PC-3 (cell line): Measurements from ENCODE around the gene FADD. TPM values are rescaled to one million over a fixed set of nuclear protein-coding genes. Genes with fewer than 3 reads are reported as not detected.
A peak's percentile ranks its signal among the peaks of the same experiment; 100 is the strongest.
"Not testable (repeated sequence)": the region's sequence is repeated elsewhere in the genome, so short reads cannot be mapped to it uniquely, and the experiment has no call there.

Source experiments
- ATAC-seq: fragments of 200-7000 bp; cut with Tn5 transposase; 2 replicates; pipeline ENCODE4 v1.9.1; 2020; ENCODE audit warnings: mild to moderate bottlenecking, moderate library complexity
- BruUV-seq: library from RNA; stranded (reverse); fragments of 400-500 nt; replicated peaks from 2 replicates; lab custom pipeline; 2021; lab: Mats Ljungman, UMichigan
- CTCF ChIA-PET: fragments of 300-600 bp; sonication (Branson Sonifier 250); formaldehyde crosslinking; loops from one replicate; lab custom pipeline; 2022; ENCODE audit warnings: antibody characterized with exemption; lab: Charles Lee
- POLR2A ChIA-PET: fragments of 300-600 bp; sonication (Branson Sonifier 250); formaldehyde crosslinking; loops from one replicate; lab custom pipeline; 2022; ENCODE audit warnings: antibody characterized with exemption; ENCODE audit not compliant: unreplicated experiment; lab: Charles Lee
- DNase-seq: peaks from one replicate; pipeline ENCODE4 v3.0.0-alpha.2; 2015
- H2AFZ ChIP-seq: fragments of 300-600 bp; sonication (generic); 2 replicates; pipeline ENCODE4 v1.6.0; 2016; ENCODE audit warnings: antibody characterized with exemption, low read length
- H3F3A ChIP-seq: fragments of 300-600 bp; sonication (generic); one replicate; pipeline ENCODE4 v1.6.0; 2017; ENCODE audit warnings: antibody characterized with exemption, low read length, control low read depth, mild to moderate bottlenecking; ENCODE audit not compliant: unreplicated experiment
- H3K27ac ChIP-seq: fragments of 300-600 bp; sonication (generic); 2 replicates; pipeline ENCODE4 v1.5.1; 2016; ENCODE audit warnings: mild to moderate bottlenecking, low read length
- H3K27me3 ChIP-seq: fragments of 300-600 bp; sonication (generic); 2 replicates; pipeline ENCODE4 v1.6.1; 2016; ENCODE audit warnings: low read length, mixed read lengths
- H3K36me3 ChIP-seq: fragments of 300-600 bp; sonication (generic); 2 replicates; pipeline ENCODE4 v1.6.1; 2016; ENCODE audit warnings: low read depth, mixed run types, low read length, mixed read lengths
- H3K4me1 ChIP-seq: fragments of 300-600 bp; sonication (generic); 2 replicates; pipeline ENCODE4 v1.5.1; 2016; ENCODE audit warnings: low read length; ENCODE audit not compliant: insufficient read depth
- H3K4me2 ChIP-seq: fragments of 300-600 bp; sonication (generic); 2 replicates; pipeline ENCODE4 v1.6.0; 2016; ENCODE audit warnings: low read length
- H3K4me3 ChIP-seq: fragments of 300-600 bp; sonication (generic); 2 replicates; pipeline ENCODE4 v1.5.1; 2016; ENCODE audit warnings: mild to moderate bottlenecking, low read length, mixed read lengths
- H3K79me2 ChIP-seq: fragments of 300-600 bp; sonication (generic); 2 replicates; pipeline ENCODE4 v1.6.1; 2017; ENCODE audit warnings: low read length, mixed read lengths
- H3K9ac ChIP-seq: fragments of 300-600 bp; sonication (generic); 2 replicates; pipeline ENCODE4 v1.6.0; 2016; ENCODE audit warnings: mild to moderate bottlenecking, low read length
- H3K9me2 ChIP-seq: fragments of 300-600 bp; sonication (generic); replicated peaks from 2 replicates; pipeline ENCODE4 v1.6.1; 2016; ENCODE audit warnings: mixed run types, low read length, mixed read lengths
- H3K9me3 ChIP-seq: fragments of 300-600 bp; sonication (generic); 2 replicates; pipeline ENCODE4 v1.6.1; 2016; ENCODE audit warnings: low read length, mixed read lengths
- H4K20me1 ChIP-seq: fragments of 300-600 bp; sonication (generic); 2 replicates; pipeline ENCODE4 v1.6.1; 2016; ENCODE audit warnings: low read length, mixed read lengths
- EZH2 ChIP-seq: fragments of 300-600 bp; sonication (generic); IDR thresholded peaks from one replicate; pipeline ENCODE4 v1.6.1; 2017; ENCODE audit warnings: antibody characterized with exemption, mild to moderate bottlenecking, low read length; ENCODE audit not compliant: unreplicated experiment
- EZH2phosphoT487 ChIP-seq: fragments of 300-600 bp; sonication (generic); IDR thresholded peaks from 2 replicates; pipeline ENCODE4 v1.6.1; 2018; ENCODE audit warnings: mild to moderate bottlenecking, antibody characterized with exemption, low read length, borderline replicate concordance
- intact Hi-C: fragments of 100-400 bp; cut with micrococcal nuclease; formaldehyde crosslinking; loops from 2 replicates; pipeline ENCODE4 v1.9.0; 2023
- total RNA-seq: library from RNA; depleted of rRNA; stranded (reverse); fragments of >200 nt; gene quantifications from 2 replicates; pipeline ENCODE4 v1.2.3, GENCODE V29; 2014
- TF ChIP-seq, protein P1 (sequence below): fragments of 300-600 bp; sonication (generic); conservative IDR thresholded peaks from 2 replicates; pipeline ENCODE4 v1.5.1; 2017; ENCODE audit warnings: antibody characterized with exemption, low read depth, mild to moderate bottlenecking, low read length

FADD gene
- total RNA-seq, 1 experiment from 2014 or later = 79.5 TPM

DNA sequence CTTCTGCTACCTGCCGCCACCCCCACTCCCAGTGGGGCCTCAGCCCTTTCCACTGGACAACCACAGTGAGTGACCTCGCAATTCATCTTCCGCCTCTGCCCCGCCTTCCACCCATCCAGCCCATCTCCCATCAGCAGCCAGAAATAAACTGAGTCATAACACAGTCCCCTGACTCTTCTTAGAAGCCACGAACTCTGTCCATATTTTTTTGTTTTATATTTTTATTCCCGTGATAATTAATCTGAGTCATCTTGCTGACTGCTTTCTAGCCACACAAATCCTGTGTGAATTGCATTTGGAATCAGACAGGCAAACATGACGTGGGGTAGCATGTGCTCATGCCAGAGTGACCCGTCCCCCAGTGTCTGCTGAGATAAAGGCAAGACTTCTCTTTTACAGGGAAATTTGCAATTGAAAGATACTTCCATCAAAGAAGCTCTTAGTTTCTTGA is 7.0 kb downstream of the FADD start:
- Histone ChIP-seq H3K4me3 (no peak overlapping the region), H3K36me3 (peaks cover 31% of the 10 kb centered on the region), H3K9me3 (no peaks in the 10 kb centered on the region), H3F3A (peaks cover 6% of the 10 kb centered on the region), H3K9me2 (no peaks in the 10 kb centered on the region), H3K4me1 (peaks cover 32% of the 10 kb centered on the region), H3K27me3 (no peaks in the 10 kb centered on the region), H3K27ac (peak overlapping the region; percentile 62), H3K79me2 (peaks cover 28% of the 10 kb centered on the region), H4K20me1 (peaks cover 37% of the 10 kb centered on the region), H3K9ac (peak overlapping the region; percentile 8; the same call in 1 of the 2 replicates), H3K4me2 (0 out of 2 replicates have a peak overlapping the region, but pooled peaks have one; percentile 4), H2AFZ (no peak overlapping the region)
- BruUV-seq = no TSS peak
- intact Hi-C loops = no loop called here
- peak; percentile 66 for DNase-seq
- ChIA-PET POLR2A (no interaction called here), CTCF (no interaction called here)
- TF ChIP-seq EZH2phosphoT487 = no peak
- TF ChIP-seq EZH2 = no peak
- TF ChIP-seq, protein P1, sequence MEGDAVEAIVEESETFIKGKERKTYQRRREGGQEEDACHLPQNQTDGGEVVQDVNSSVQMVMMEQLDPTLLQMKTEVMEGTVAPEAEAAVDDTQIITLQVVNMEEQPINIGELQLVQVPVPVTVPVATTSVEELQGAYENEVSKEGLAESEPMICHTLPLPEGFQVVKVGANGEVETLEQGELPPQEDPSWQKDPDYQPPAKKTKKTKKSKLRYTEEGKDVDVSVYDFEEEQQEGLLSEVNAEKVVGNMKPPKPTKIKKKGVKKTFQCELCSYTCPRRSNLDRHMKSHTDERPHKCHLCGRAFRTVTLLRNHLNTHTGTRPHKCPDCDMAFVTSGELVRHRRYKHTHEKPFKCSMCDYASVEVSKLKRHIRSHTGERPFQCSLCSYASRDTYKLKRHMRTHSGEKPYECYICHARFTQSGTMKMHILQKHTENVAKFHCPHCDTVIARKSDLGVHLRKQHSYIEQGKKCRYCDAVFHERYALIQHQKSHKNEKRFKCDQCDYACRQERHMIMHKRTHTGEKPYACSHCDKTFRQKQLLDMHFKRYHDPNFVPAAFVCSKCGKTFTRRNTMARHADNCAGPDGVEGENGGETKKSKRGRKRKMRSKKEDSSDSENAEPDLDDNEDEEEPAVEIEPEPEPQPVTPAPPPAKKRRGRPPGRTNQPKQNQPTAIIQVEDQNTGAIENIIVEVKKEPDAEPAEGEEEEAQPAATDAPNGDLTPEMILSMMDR = no peak
- peak; percentile 38 for ATAC-seq

DNA sequence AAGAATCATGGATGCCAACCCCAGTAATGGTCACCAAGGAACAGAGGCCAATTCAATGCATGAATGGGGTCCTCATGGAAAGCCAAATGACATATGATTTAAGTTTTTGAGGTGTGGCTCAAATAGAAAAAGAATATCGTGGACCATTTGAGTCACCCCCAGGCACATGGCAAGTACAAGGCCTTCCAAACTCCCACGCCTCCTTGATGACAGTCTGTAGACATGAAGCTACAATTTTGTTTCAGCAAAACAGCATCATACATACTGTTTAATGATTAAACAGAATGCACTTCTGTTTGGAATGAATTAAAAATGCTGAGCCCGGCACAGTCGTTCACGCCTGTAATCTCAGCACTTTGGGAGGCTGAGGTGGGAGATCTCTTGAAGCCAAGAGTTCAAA is 7.4 kb downstream of the FADD start:
- Histone ChIP-seq H3K27me3 (no peaks in the 10 kb centered on the region), H3K36me3 (peaks cover 26% of the 10 kb centered on the region), H3K4me1 (peaks cover 28% of the 10 kb centered on the region), H3K79me2 (peaks cover 24% of the 10 kb centered on the region), H2AFZ (no peak overlapping the region), H3K9me2 (no peaks in the 10 kb centered on the region), H3K9ac (peak overlapping the region; percentile 8; the same call in 1 of the 2 replicates), H3F3A (peaks cover 6% of the 10 kb centered on the region), H4K20me1 (peaks cover 32% of the 10 kb centered on the region), H3K9me3 (no peaks in the 10 kb centered on the region), H3K4me3 (no peak overlapping the region), H3K27ac (peak overlapping the region; percentile 62), H3K4me2 (0 out of 2 replicates have a peak overlapping the region, but pooled peaks have one; percentile 4)
- no TSS peak for BruUV-seq
- CTCF ChIA-PET = no interaction called here
- ATAC-seq (no peak; the same call in 1 of the 2 replicates), DNase-seq (no peak)
- intact Hi-C loops = no loop called here
- TF ChIP-seq EZH2phosphoT487 = no peak
- TF ChIP-seq EZH2 = no peak
- TF ChIP-seq, protein P1 = no peak
- POLR2A ChIA-PET = no interaction called here

DNA sequence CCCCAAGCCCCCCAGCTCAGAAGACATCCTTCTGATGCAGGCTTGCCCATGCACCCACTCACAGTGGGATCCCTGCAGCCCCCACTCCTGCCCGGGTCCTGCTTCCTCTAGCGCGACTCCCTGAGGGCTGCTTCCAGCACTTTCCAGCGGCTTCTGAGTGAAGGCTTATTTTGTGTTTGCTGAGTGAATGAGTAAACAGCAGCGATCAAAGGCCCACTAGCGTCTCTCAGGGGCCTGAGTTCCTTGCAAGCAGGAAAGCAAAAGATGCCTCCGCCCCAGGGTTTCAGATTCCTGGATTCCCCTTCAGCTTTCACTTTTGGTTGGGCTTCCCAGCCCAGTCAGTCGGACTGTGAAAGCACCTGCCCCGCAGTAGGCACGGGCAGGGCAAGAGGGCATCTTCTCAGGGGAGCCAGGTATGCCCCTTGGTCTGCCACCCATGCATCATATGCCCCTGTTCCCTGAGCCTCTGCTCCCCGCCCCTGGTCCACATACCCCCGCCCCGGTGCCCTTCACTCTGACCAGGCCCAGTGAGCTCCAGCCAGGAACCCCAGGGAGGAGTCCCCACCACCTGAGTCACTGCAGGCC is 9.2 kb downstream of the FADD start:
- Histone ChIP-seq H3K27ac (no peak overlapping the region), H4K20me1 (peaks cover 15% of the 10 kb centered on the region; the same call in 1 of the 2 replicates), H3K4me2 (peak overlapping the region; percentile 50), H3K4me1 (peaks cover 22% of the 10 kb centered on the region), H3K4me3 (peak overlapping the region; percentile 29; the same call in 1 of the 2 replicates), H3K9me2 (no peaks in the 10 kb centered on the region), H2AFZ (peak overlapping the region; percentile 46), H3K79me2 (peaks cover 6% of the 10 kb centered on the region), H3F3A (peaks cover 6% of the 10 kb centered on the region), H3K36me3 (peaks cover 9% of the 10 kb centered on the region), H3K27me3 (no peaks in the 10 kb centered on the region), H3K9ac (no peak overlapping the region), H3K9me3 (no peaks in the 10 kb centered on the region)
- ChIA-PET POLR2A (no interaction called here), CTCF (no interaction called here)
- intact Hi-C loops = loop anchor here (2.0 kb wide), 1 partner anchor 58 kb away; the partner anchor contains the start of gene PPFIA1
- no TSS peak for BruUV-seq
- DNase-seq (peak; percentile 50), ATAC-seq (peak; percentile 37)
- TF ChIP-seq, protein P1 = no peak
- TF ChIP-seq EZH2 (no peak), EZH2phosphoT487 (no peak)

DNA sequence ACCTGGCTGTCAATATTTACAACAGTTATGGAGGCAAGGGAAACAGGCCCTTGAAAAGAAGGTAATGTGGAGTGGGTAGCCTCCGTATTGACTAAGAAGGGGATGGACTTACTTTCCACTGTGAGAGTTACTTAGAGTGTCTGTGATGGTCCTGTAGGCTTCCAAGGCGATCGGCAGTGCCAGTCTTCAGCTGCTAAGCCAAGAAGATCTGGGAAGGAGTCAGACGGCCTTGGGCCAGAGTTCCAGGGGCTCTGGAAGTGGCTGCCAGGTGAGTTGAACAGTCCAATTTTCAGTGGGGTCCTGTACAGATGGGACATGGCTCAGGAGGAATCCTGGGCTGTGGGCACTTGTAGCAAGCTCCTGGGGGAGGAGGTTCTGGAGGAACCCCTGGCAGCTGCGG is 14.3 kb downstream of the FADD start:
- H3K9ac ChIP-seq, DNase-seq, H3K9me3 ChIP-seq, H3K27me3 ChIP-seq, intact Hi-C loops, H3K4me3 ChIP-seq, BruUV-seq, ATAC-seq, POLR2A ChIA-PET, H4K20me1 ChIP-seq, H2AFZ ChIP-seq, H3K9me2 ChIP-seq, H3K4me2 ChIP-seq, H3K4me1 ChIP-seq, H3F3A ChIP-seq, CTCF ChIA-PET, H3K36me3 ChIP-seq, H3K79me2 ChIP-seq, H3K27ac ChIP-seq: not testable (repeated sequence)
